ENCODE measurements around the gene UBTF.

DNA sequence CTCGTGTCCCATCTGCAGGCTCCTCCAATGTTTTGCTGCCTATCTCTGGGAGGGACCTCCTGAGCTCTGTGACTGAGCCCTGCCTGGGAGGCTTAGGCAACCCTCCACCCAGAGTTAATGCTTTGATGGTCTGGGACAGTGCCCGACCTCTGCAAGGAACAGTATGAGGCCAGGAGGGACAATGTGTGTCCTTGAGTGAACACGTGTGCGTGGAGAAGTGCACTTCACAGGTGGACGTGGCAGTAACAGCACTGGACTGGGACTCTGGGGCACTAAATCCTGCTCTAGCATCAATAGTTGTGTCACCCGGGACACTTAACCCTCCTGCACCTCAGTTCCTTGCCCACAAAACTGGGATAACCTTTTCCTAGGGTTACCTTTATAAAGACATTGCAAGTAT lies 4.6 kb downstream of the UBTF start:
- TF ChIP-seq XRCC5 (IDR thresholded peaks at IDR 0.05; ENCODE audit: low read depth, low read length) (no peak), ZNF507 (tag; conservative IDR thresholded peaks at IDR 0.05) (no peak), CEBPB (tag; IDR thresholded peaks at IDR 0.05) (no peak), ZBTB8A (IDR thresholded peaks at IDR 0.05; ENCODE audit: partially characterized antibody) (no peak)
- TF ChIP-seq, protein P1, sequence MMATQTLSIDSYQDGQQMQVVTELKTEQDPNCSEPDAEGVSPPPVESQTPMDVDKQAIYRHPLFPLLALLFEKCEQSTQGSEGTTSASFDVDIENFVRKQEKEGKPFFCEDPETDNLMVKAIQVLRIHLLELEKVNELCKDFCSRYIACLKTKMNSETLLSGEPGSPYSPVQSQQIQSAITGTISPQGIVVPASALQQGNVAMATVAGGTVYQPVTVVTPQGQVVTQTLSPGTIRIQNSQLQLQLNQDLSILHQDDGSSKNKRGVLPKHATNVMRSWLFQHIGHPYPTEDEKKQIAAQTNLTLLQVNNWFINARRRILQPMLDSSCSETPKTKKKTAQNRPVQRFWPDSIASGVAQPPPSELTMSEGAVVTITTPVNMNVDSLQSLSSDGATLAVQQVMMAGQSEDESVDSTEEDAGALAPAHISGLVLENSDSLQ (IDR thresholded peaks at IDR 0.05): no peak
- TF ChIP-seq, protein P2, sequence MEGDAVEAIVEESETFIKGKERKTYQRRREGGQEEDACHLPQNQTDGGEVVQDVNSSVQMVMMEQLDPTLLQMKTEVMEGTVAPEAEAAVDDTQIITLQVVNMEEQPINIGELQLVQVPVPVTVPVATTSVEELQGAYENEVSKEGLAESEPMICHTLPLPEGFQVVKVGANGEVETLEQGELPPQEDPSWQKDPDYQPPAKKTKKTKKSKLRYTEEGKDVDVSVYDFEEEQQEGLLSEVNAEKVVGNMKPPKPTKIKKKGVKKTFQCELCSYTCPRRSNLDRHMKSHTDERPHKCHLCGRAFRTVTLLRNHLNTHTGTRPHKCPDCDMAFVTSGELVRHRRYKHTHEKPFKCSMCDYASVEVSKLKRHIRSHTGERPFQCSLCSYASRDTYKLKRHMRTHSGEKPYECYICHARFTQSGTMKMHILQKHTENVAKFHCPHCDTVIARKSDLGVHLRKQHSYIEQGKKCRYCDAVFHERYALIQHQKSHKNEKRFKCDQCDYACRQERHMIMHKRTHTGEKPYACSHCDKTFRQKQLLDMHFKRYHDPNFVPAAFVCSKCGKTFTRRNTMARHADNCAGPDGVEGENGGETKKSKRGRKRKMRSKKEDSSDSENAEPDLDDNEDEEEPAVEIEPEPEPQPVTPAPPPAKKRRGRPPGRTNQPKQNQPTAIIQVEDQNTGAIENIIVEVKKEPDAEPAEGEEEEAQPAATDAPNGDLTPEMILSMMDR (IDR thresholded peaks at IDR 0.05 in 2 of 3, conservative IDR thresholded peaks at IDR 0.05 in 1 of 3; ENCODE audit: insufficient read depth in 2 of 3, low read depth in 1 of 3, low read length in 3 of 3): no peak
- TF ChIP-seq, protein P3, sequence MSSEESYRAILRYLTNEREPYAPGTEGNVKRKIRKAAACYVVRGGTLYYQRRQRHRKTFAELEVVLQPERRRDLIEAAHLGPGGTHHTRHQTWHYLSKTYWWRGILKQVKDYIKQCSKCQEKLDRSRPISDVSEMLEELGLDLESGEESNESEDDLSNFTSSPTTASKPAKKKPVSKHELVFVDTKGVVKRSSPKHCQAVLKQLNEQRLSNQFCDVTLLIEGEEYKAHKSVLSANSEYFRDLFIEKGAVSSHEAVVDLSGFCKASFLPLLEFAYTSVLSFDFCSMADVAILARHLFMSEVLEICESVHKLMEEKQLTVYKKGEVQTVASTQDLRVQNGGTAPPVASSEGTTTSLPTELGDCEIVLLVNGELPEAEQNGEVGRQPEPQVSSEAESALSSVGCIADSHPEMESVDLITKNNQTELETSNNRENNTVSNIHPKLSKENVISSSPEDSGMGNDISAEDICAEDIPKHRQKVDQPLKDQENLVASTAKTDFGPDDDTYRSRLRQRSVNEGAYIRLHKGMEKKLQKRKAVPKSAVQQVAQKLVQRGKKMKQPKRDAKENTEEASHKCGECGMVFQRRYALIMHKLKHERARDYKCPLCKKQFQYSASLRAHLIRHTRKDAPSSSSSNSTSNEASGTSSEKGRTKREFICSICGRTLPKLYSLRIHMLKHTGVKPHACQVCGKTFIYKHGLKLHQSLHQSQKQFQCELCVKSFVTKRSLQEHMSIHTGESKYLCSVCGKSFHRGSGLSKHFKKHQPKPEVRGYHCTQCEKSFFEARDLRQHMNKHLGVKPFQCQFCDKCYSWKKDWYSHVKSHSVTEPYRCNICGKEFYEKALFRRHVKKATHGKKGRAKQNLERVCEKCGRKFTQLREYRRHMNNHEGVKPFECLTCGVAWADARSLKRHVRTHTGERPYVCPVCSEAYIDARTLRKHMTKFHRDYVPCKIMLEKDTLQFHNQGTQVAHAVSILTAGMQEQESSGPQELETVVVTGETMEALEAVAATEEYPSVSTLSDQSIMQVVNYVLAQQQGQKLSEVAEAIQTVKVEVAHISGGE (CRISPR knock-in tag; IDR thresholded peaks at IDR 0.05): no peak

All from K562 (cell line).